ENCODE results near the gene ZNF274. TPM values are rescaled to one million over a fixed set of nuclear protein-coding genes. Genes with fewer than 3 reads are reported as not detected.

Gene ZNF274
- total RNA-seq, 1 donor from 2014 or later = 11.0 TPM

Other genes starting within 250 kb of the ZNF274 start
- gene ZNF418, start 247.7 kb upstream of the ZNF274 start, total RNA-seq = 17.2 TPM
- 12.0 TPM for gene ZNF256, start 235.4 kb upstream of the ZNF274 start, total RNA-seq
- gene C19orf18, start 208.5 kb upstream of the ZNF274 start, total RNA-seq = not detected
- 15.1 TPM for gene ZNF606, start 180.2 kb upstream of the ZNF274 start, total RNA-seq
- gene ZSCAN1, start 149.0 kb upstream of the ZNF274 start, total RNA-seq = not detected
- 10.4 TPM for gene ZNF135, start 123.8 kb upstream of the ZNF274 start, total RNA-seq
- gene ZSCAN18, start 84.8 kb upstream of the ZNF274 start, total RNA-seq = 50.6 TPM
- 16.2 TPM for gene ZNF329, start 32.3 kb upstream of the ZNF274 start, total RNA-seq
- gene ZNF544, start 45.9 kb downstream of the ZNF274 start, total RNA-seq = 26.1 TPM
- 6.3 TPM for gene ZNF8, start 95.9 kb downstream of the ZNF274 start, total RNA-seq
- gene ERVK3-1, start 122.3 kb downstream of the ZNF274 start, total RNA-seq = 14.1 TPM
- gene ZSCAN22, start 143.9 kb downstream of the ZNF274 start, total RNA-seq = 2.6 TPM
- gene A1BG, start 170.4 kb downstream of the ZNF274 start, total RNA-seq = under 0.01 TPM
- gene ZNF497, start 179.7 kb downstream of the ZNF274 start, total RNA-seq = 2.1 TPM
- 0.52 TPM for gene ZNF837, start 198.0 kb downstream of the ZNF274 start, total RNA-seq
- gene RPS5, start 204.2 kb downstream of the ZNF274 start, total RNA-seq = 3,737 TPM
- gene RNF225, start 212.6 kb downstream of the ZNF274 start, total RNA-seq = not detected
- gene ZNF584, start 225.6 kb downstream of the ZNF274 start, total RNA-seq = 8.4 TPM

Measured in skeletal muscle tissue (tissue), 1 donor.